Coronary artery (tissue), 2 donors: Measurements from ENCODE around the gene VGLL4.

Experiments
- DNase-seq: peaks from one replicate; pipeline ENCODE4 v3.0.0-alpha.2; 2017; ENCODE audit warnings: low spot score
- H3K27ac ChIP-seq, 2 donors: fragments of 200-600 bp; sonication (generic); one replicate each; pipeline ENCODE4 v1.5.1; 2016 to 2019
- H3K4me3 ChIP-seq: fragments of 200-600 bp; sonication (generic); 2 replicates; pipeline ENCODE4 v1.5.1; 2016; ENCODE audit warnings: mild to moderate bottlenecking, moderate library complexity
- TF ChIP-seq, protein P1 (sequence below): fragments of 200-600 bp; sonication (generic); IDR thresholded peaks from one replicate; pipeline ENCODE4 v1.5.1; 2019; ENCODE audit warnings: antibody characterized with exemption

VGLL4 gene

GRCh38 chr3:11562277-11562881 is 81.3 kb downstream of the VGLL4 start:
- Histone ChIP-seq H3K4me3 (no peak overlapping the region), H3K27ac (peak overlapping the region in 1 of 2 donors; percentile 54)
- TF ChIP-seq, protein P1, sequence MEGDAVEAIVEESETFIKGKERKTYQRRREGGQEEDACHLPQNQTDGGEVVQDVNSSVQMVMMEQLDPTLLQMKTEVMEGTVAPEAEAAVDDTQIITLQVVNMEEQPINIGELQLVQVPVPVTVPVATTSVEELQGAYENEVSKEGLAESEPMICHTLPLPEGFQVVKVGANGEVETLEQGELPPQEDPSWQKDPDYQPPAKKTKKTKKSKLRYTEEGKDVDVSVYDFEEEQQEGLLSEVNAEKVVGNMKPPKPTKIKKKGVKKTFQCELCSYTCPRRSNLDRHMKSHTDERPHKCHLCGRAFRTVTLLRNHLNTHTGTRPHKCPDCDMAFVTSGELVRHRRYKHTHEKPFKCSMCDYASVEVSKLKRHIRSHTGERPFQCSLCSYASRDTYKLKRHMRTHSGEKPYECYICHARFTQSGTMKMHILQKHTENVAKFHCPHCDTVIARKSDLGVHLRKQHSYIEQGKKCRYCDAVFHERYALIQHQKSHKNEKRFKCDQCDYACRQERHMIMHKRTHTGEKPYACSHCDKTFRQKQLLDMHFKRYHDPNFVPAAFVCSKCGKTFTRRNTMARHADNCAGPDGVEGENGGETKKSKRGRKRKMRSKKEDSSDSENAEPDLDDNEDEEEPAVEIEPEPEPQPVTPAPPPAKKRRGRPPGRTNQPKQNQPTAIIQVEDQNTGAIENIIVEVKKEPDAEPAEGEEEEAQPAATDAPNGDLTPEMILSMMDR: no peak
- DNase-seq: no peak

DNA sequence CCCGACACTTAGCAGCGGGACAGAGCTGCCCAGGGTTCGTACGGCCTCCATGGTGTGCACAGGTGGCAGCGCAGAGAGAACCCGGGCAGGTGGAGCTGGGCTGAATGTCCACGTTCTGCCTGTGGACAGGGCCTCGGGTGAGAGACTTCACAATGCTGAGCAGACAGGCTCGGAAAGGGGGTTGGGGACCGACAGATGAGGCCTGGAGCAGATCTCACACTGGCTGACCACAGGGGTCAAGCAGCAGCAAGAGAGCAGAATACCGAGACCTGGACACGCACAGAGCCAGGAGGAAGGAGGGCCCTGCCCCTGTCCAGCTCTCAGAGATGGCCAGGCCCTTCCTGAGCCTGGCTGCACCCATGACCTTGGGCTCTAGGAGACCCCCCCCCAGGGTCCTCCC is 83.0 kb downstream of the VGLL4 start:
- H3K27ac ChIP-seq: peak overlapping the region; percentile 36 to 73
- no peak for DNase-seq
- no peak overlapping the region for H3K4me3 ChIP-seq
- TF ChIP-seq, protein P1: no peak

DNA sequence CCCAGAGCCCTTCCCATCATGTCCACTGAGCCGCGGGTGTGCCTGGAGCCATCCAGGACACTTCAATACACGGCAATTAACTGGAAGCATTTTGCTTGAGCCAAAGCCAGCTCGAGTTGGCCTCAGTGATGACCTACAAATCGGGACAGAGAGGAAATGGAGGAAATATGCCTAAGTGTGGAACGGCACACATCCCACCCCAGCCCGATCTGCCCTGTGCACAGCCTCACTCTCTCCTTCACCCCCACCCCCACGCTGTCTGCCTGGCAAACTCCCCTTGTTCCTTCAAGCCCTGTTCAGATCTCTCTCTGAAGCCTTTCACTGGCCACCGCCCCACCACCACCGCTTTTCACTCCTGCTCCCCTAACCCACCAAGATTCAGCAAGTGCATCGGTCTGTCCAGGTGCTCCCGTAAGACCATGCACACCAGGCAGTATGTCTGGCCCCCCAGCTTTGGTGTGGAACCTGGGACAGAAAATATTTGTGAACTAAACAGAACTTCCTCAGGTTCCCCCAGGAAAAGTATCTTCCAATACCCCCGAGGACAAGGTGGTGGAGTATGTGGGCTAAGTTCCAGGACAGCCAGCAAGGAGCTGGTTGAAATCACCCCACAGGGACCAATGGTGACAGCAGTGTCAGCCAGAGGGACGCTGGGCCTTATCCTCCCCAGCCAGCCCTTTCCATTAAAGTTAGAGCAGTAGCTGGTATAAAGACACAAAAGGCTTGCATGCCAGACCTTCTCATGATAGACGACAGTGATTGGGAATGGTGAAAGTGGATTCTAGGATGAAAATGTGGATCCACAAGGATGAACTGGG is 83.7 kb downstream of the VGLL4 start:
- H3K4me3 ChIP-seq: no peak overlapping the region
- peak overlapping the region; percentile 36 to 73 for H3K27ac ChIP-seq
- TF ChIP-seq, protein P1: no peak
- no peak for DNase-seq

- H3K4me3 ChIP-seq: no peak overlapping the region
- DNase-seq: no peak
- TF ChIP-seq, protein P1: no peak
- peak overlapping the region; percentile 56 to 73 for H3K27ac ChIP-seq
Observed at GRCh38 chr3:11558918-11559815, 84.5 kb downstream of the VGLL4 start.

GRCh38 chr3:11558411-11558903 is 85.3 kb downstream of the VGLL4 start:
- DNase-seq: no peak
- H3K4me3 ChIP-seq: no peak overlapping the region
- peak overlapping the region; percentile 56 to 73 for H3K27ac ChIP-seq
- TF ChIP-seq, protein P1: no peak

DNA sequence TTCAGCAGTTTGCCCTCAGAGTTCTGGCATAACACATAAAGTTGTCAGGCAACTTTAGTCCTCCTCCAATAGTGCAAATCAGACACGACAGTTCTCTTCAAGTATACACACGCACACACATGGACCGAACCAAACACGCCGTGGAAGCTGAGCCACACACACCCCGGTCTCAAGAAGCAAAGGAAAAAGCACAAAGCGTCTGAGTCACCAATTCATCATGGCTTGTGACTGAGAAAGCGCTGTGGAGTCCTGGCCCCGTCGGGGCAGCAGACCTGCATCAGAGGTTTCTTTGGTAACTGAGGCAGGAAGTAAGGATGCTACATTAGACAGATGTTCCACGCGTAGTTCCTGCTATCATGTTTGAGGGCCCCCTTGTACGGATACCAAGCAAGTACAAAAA is 85.7 kb downstream of the VGLL4 start:
- Histone ChIP-seq H3K27ac (peak overlapping the region; percentile 56 to 73), H3K4me3 (no peak overlapping the region)
- DNase-seq: no peak
- TF ChIP-seq, protein P1: no peak
